ENCODE measurements around the gene PDIA5.

- TF ChIP-seq CTCF (IDR thresholded peaks at IDR 0.05) (no peak), POLR2A (IDR thresholded peaks at IDR 0.05) (no peak)
These were observed 4.3 kb downstream of the PDIA5 start for GRCh38 chr3:123071146-123071545.
